Measurements from ENCODE around the gene COBL.

Gene COBL

GRCh38 chr7:51352174-51353100 lies 35.8 kb upstream of the COBL start:
- no peak overlapping the region for H3K4me3 ChIP-seq (ENCODE audit: low read depth, low read length)
- TF ChIP-seq CTCF (IDR thresholded peaks at IDR 0.05; ENCODE audit: insufficient read depth, low read depth, low read length, missing control alignments) = no peak
- no peak for DNase-seq (ENCODE audit: low read depth)

GRCh38 chr7:51351661-51352060 lies 35.1 kb upstream of the COBL start:
- TF ChIP-seq CTCF (IDR thresholded peaks at IDR 0.05; ENCODE audit: insufficient read depth, low read depth, low read length, missing control alignments) = no peak
- H3K4me3 ChIP-seq (ENCODE audit: low read depth, low read length) = no peak overlapping the region
- no peak for DNase-seq (ENCODE audit: low read depth)

- DNase-seq (ENCODE audit: low read depth) = no peak
- no peak for TF ChIP-seq CTCF (IDR thresholded peaks at IDR 0.05; ENCODE audit: insufficient read depth, low read depth, low read length, missing control alignments)
- H3K4me3 ChIP-seq (ENCODE audit: low read depth, low read length) = no peak overlapping the region
Observed at GRCh38 chr7:51350546-51350896, 33.9 kb upstream of the COBL start.

GRCh38 chr7:51349820-51350545 lies 33.4 kb upstream of the COBL start:
- DNase-seq (ENCODE audit: low read depth) = no peak

GRCh38 chr7:51346126-51346525 lies 29.5 kb upstream of the COBL start:
- no peak overlapping the region for H3K4me3 ChIP-seq (ENCODE audit: low read depth, low read length)
- DNase-seq (ENCODE audit: low read depth) = no peak
- no peak for TF ChIP-seq CTCF (IDR thresholded peaks at IDR 0.05; ENCODE audit: insufficient read depth, low read depth, low read length, missing control alignments)

More at GRCh38 chr7:51349820-51350545, 33.4 kb upstream of the COBL start:
- TF ChIP-seq CTCF (IDR thresholded peaks at IDR 0.05; ENCODE audit: insufficient read depth, low read depth, low read length, missing control alignments) = no peak
- H3K4me3 ChIP-seq (ENCODE audit: low read depth, low read length) = no peak overlapping the region

- no peak overlapping the region for H3K4me3 ChIP-seq (ENCODE audit: low read depth, low read length)
- DNase-seq (ENCODE audit: low read depth) = no peak
- no peak for TF ChIP-seq CTCF (IDR thresholded peaks at IDR 0.05; ENCODE audit: insufficient read depth, low read depth, low read length, missing control alignments)
Observed at GRCh38 chr7:51344406-51345138, 28.0 kb upstream of the COBL start.
